ENCODE measurements around the gene RIF1.

The RIF1 gene

GRCh38 chr2:151520976-151521375, 111.3 kb downstream of the RIF1 start:
- no peak for DNase-seq

DNA sequence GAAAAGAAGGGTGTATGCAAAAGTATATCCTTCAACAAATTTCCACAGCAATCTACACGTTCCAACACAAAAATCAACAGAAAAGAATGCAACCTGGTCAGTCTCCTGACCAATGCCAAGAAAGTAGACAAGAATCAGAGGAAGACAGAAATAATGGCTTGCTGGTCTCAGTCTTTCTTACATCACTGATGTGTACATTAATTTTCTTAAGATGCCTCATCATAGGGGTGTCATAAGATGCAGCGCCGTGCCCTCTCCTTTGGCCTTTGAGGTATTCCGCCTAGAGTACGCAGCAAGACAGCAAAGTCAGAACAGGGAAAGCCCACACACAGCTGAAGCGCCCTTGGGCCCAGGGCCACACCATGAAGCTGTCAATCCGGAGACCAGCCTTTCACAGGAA, 112.9 kb downstream of the RIF1 start:
- no peak for DNase-seq

DNA sequence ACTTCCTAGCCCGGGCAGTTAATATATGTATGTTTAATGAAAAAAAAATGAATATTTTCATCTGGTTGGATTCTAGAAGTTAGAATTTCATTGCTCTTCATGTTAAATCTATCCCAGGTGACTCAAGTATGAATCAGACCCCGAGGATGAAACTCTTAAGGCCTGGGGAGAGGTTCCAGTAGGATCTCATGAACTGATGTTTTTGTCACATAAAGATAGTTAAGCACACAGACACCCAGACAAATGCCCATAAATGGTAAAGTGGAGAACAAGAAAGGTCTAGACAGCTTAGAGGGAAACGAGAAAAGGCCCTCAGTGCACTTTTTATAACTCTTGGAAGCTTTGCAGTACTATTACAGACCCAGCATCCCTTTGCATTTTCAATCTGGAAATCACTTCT, 114.1 kb downstream of the RIF1 start:
- no peak for DNase-seq

- no peak for DNase-seq
Observed at GRCh38 chr2:151525821-151526373, 116.2 kb downstream of the RIF1 start.

DNA sequence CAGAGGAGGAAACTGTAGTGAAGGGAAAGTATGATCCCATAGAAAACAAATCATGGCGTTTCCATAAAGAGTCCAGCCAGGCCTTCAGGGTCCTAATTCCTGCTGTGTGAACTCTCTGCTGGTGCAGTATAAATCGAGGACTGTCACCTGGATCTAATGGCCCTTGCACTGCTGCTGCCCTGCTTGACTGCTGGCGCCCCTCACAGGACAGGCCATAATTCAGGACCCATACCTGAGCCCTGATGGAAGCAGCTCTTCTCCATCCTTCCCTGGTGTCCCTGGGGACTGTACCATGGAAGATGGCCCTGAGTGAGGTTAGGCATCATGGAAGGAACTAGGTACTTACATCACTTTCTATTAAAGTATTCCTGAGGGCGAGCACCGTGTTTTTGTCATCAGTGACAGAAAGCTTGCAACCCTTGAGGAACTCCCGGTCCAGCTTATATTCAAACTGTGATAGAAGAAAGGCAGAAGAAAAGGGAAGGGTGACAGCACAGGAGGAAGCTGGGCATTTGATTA, 116.9 kb downstream of the RIF1 start:
- DNase-seq: no peak
